NT2/D1 (cell line): ENCODE results near the gene SLC7A1.

Experiments
- SUZ12 ChIP-seq: IDR thresholded peaks from 2 replicates; pipeline ENCODE4 v1.6.1; 2011; ENCODE audit not compliant: insufficient read length, insufficient read depth; ENCODE audit errors: extremely low read depth
- YY1 ChIP-seq: IDR thresholded peaks from 2 replicates; pipeline ENCODE4 v1.6.1; 2011; ENCODE audit not compliant: insufficient read length, insufficient read depth

DNA sequence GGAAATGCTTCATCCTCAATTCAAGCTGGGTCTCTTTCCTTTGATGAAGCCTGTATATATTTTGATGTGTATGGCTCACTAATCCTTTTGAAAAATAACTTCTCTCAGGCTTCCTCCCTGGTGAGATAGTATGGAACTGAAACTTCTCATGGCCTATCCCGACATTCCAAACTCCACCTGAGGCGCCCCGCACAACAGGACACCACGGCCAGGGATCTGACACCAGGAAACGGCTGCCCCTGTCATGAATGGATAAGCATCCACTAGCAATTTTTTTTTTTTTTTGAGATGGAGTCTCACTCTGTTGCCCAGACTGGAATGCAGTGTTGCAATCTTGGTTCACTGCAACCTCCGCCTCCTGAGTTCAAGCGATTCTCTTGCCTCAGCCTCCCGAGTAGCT lies 16.4 kb downstream of the SLC7A1 start:
- TF ChIP-seq SUZ12 (no peak), YY1 (no peak)
